Raji (cell line): ENCODE data around the gene AQP2.

ENCODE experiments used
- POLR2A ChIP-seq: IDR thresholded peaks from 2 replicates; pipeline ENCODE4 v1.6.1; 2011; ENCODE audit warnings: low read depth, low read length, control low read depth; ENCODE audit not compliant: insufficient read depth

Gene AQP2

DNA sequence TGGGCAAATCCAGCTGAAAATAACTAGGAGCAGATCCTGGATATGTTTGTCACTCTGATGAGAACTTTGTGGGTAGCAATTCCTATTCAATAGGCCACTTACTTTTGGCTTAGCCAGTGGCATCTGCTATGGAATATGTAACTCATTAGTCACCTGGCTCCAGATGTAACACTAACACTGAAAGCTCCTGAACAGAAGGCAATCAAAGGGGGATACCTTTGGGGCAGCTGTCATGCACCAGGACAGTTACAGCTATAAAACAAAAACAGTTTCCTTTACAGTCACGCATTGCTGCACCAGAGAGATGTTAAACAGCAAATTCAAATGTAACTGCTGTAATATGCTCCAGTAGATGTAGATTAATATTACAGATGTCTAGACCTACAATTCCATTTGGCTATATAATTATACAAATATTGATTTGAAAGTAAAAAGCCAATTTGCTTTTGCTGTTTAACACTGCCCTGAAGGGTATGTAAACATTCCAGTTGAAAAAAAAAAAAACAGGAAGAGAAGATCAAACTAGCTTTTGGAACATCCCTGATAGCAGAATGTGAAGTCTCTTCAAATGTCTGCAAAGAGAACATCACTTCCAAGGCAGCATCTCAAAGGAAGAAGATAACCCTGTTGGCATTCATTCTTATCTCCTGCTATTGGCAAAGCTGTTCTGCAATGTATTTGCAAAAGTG is 56.4 kb downstream of the AQP2 start:
- TF ChIP-seq POLR2A, result no peak
